OCI-LY7 (cell line): ENCODE results near the gene NLRP13. TPM values are rescaled to one million over a fixed set of nuclear protein-coding genes. Genes with fewer than 3 reads are reported as not detected.

Source experiments
- BruUV-seq: library from RNA; stranded (reverse); fragments of 400-500 nt; replicated peaks from 2 replicates; lab custom pipeline; 2021; lab: Mats Ljungman, UMichigan
- CTCF ChIA-PET: fragments of 300-600 bp; sonication (Branson Sonifier 250); formaldehyde crosslinking; loops from one replicate; lab custom pipeline; 2022; ENCODE audit warnings: antibody characterized with exemption; ENCODE audit not compliant: unreplicated experiment; lab: Charles Lee
- POLR2A ChIA-PET: fragments of 300-600 bp; sonication (Branson Sonifier 250); formaldehyde crosslinking; loops from one replicate; lab custom pipeline; 2022; ENCODE audit warnings: antibody characterized with exemption; lab: Charles Lee
- DNase-seq: peaks from one replicate; pipeline ENCODE4 v3.0.0-alpha.2; 2015; ENCODE audit warnings: low spot score
- H2AFZ ChIP-seq: fragments of 200-600 bp; sonication (generic), shearing (Covaris generic); 2 replicates; pipeline ENCODE4 v1.6.1; 2014; ENCODE audit warnings: mild to moderate bottlenecking, antibody characterized with exemption, low read length, moderate library complexity
- H3K27ac ChIP-seq: fragments of 200-600 bp; sonication (generic); 2 replicates; pipeline ENCODE4 v1.5.1; 2014; ENCODE audit warnings: mixed run types, low read depth, mild to moderate bottlenecking, moderate library complexity, low read length, inconsistent platforms; ENCODE audit not compliant: poor library complexity, severe bottlenecking
- H3K36me3 ChIP-seq: fragments of 200-600 bp; sonication (generic); 2 replicates; pipeline ENCODE4 v1.6.1; 2014; ENCODE audit warnings: mild to moderate bottlenecking, antibody characterized with exemption, low read length, moderate library complexity, mixed read lengths; ENCODE audit not compliant: insufficient read depth
- H3K4me1 ChIP-seq: fragments of 200-600 bp; sonication (generic); 2 replicates; pipeline ENCODE4 v1.5.1; 2014; ENCODE audit warnings: mild to moderate bottlenecking, low read length; ENCODE audit not compliant: insufficient read depth, poor library complexity, severe bottlenecking
- H3K4me2 ChIP-seq: fragments of 200-600 bp; sonication (generic); 2 replicates; pipeline ENCODE4 v1.6.1; 2014; ENCODE audit warnings: mild to moderate bottlenecking, low read length
- H3K4me3 ChIP-seq: fragments of 200-600 bp; sonication (generic); 2 replicates; pipeline ENCODE4 v1.5.1; 2014; ENCODE audit warnings: mild to moderate bottlenecking, low read depth, low read length; ENCODE audit not compliant: poor library complexity, severe bottlenecking
- H3K79me2 ChIP-seq: fragments of 200-600 bp; sonication (generic); 2 replicates; pipeline ENCODE4 v1.6.1; 2016; ENCODE audit warnings: low read depth, mild to moderate bottlenecking, low read length, moderate library complexity, mixed read lengths; ENCODE audit not compliant: insufficient read depth
- H3K9me2 ChIP-seq: fragments of 200-600 bp; sonication (generic); 2 replicates; pipeline ENCODE4 v1.6.1; 2016; ENCODE audit warnings: mild to moderate bottlenecking, low read length, mixed read lengths; ENCODE audit not compliant: insufficient read depth
- H3K9me3 ChIP-seq: fragments of 200-600 bp; sonication (generic); 2 replicates; pipeline ENCODE4 v1.6.1; 2014; ENCODE audit warnings: mild to moderate bottlenecking, mixed run types, low read length, mixed read lengths
- H4K20me1 ChIP-seq: fragments of 200-600 bp; sonication (generic); 2 replicates; pipeline ENCODE4 v1.6.1; 2014; ENCODE audit warnings: mild to moderate bottlenecking, antibody characterized with exemption, low read length, moderate library complexity, mixed read lengths; ENCODE audit not compliant: insufficient read depth
- CTCF ChIP-seq: fragments of 200-600 bp; sonication (generic); conservative IDR thresholded peaks from 2 replicates; pipeline ENCODE4 v1.5.1; 2014; ENCODE audit warnings: mild to moderate bottlenecking, antibody characterized with exemption, low read length, moderate library complexity, mixed read lengths
- EZH2phosphoT487 ChIP-seq: fragments of 200-600 bp; sonication (generic); IDR thresholded peaks from 2 replicates; pipeline ENCODE4 v1.6.1; 2018; ENCODE audit warnings: low read depth, borderline replicate concordance, mild to moderate bottlenecking, mixed run types, antibody characterized with exemption, low read length, moderate library complexity, mixed read lengths
- intact Hi-C: fragments of 100-400 bp; cut with micrococcal nuclease; formaldehyde crosslinking; loops from one replicate; pipeline ENCODE4 v1.10.0; 2022; ENCODE audit not compliant: unreplicated experiment
- total RNA-seq, 2 experiments: library from RNA; depleted of rRNA in 1 of 2; stranded (reverse); fragments of >200 nt in 1 of 2; shearing (Covaris generic) in 1 of 2; gene quantifications; 2 replicates each; pipeline ENCODE4 v1.2.3, GENCODE V29; 2014 to 2022

The NLRP13 gene
- total RNA-seq, 2 experiments from 2014 or later = not detected

GRCh38 chr19:55857149-55857548, 75.0 kb downstream of the NLRP13 start:
- peaks cover 97% of the 10 kb centered on the region for H3K4me1 ChIP-seq
- intact Hi-C loops = no loop called here
- H3K27ac ChIP-seq = peak overlapping the region; percentile 88
- TF ChIP-seq EZH2phosphoT487 = no peak
- TF ChIP-seq CTCF = no peak
- peaks cover 12% of the 10 kb centered on the region; the same call in 1 of the 2 replicates for H3K9me3 ChIP-seq
- DNase-seq = peak; percentile 91
- no TSS peak for BruUV-seq
- H3K36me3 ChIP-seq = no peaks in the 10 kb centered on the region
- H3K4me3 ChIP-seq = peak overlapping the region; percentile 68
- H2AFZ ChIP-seq = peak overlapping the region; percentile 63; the same call in 1 of the 2 replicates
- ChIA-PET POLR2A (interaction anchor here (0.6 to 5.4 kb wide), 4 partner anchors 10 to 25 kb away, joined by 3 to 43 read pairs (median 7); partner anchors contain the start of gene NLRP11), CTCF (interaction anchor here (0.5 to 0.6 kb wide), 2 partner anchors 27 to 186 kb away, joined by 3 read pairs; no protein-coding TSS in a partner anchor)
- H4K20me1 ChIP-seq = no peaks in the 10 kb centered on the region
- H3K4me2 ChIP-seq = peak overlapping the region; percentile 73
- peaks cover 34% of the 10 kb centered on the region for H3K79me2 ChIP-seq
- H3K9me2 ChIP-seq = no peaks in the 10 kb centered on the region

DNA sequence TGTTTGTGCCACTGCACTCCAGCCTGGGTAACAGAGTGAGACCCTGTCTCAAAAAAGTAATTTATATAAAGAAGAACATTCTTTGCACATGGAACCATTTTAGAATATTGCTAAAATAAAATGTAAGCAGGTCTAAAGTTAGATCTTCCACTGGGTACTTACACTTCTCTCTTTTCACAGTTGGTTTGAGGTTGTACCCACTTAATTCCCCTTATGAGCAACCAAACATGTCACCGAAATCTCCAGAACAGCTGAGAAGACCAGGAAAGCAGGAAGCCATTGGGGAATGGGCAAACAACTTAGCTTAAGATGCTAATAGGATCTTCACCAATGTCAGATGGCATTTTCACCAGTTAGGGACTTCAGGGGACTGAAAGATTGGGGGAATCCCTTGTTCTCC, 77.0 kb downstream of the NLRP13 start:
- no peak for DNase-seq
- H3K4me3 ChIP-seq = peak overlapping the region; percentile 9
- H3K79me2 ChIP-seq = peaks cover 21% of the 10 kb centered on the region
- H3K4me1 ChIP-seq = peaks cover 80% of the 10 kb centered on the region
- H2AFZ ChIP-seq = peak overlapping the region; percentile 99
- H3K36me3 ChIP-seq = no peaks in the 10 kb centered on the region
- peaks cover 12% of the 10 kb centered on the region; the same call in 1 of the 2 replicates for H3K9me3 ChIP-seq
- CTCF ChIA-PET = no interaction called here
- peak overlapping the region; percentile 73 for H3K4me2 ChIP-seq
- H3K9me2 ChIP-seq = no peaks in the 10 kb centered on the region
- POLR2A ChIA-PET = interaction anchor here (0.9 to 5.4 kb wide), 7 partner anchors 8 to 61 kb away, joined by 3 to 43 read pairs (median 5); partner anchors contain the start of gene NLRP11
- TF ChIP-seq CTCF = no peak
- no peak for TF ChIP-seq EZH2phosphoT487
- BruUV-seq = no TSS peak
- intact Hi-C loops = loop anchor here (2.0 kb wide), 1 partner anchor 24 kb away; the partner anchor contains the start of gene NLRP11
- no peaks in the 10 kb centered on the region for H4K20me1 ChIP-seq
- peak overlapping the region; percentile 88 for H3K27ac ChIP-seq

Other genes with a start within 250 kb of the NLRP13 start
- 0.21 TPM in 1 of 2 replicates, not detected in the other for gene NLRP9, start 193.9 kb downstream of the NLRP13 start, total RNA-seq (2014; rRNA removed; shearing (Covaris generic))
- 0.17 TPM in 1 of 2 replicates, not detected in the other for gene NLRP9, start 193.9 kb downstream of the NLRP13 start, total RNA-seq (2022)
- not detected in 2 replicates for gene RFPL4A, start 173.2 kb downstream of the NLRP13 start, total RNA-seq (2014; rRNA removed; shearing (Covaris generic))
- not detected in 2 replicates for gene RFPL4A, start 173.2 kb downstream of the NLRP13 start, total RNA-seq (2022)
- gene RFPL4AL1, start 163.2 kb downstream of the NLRP13 start, total RNA-seq (2014; rRNA removed; shearing (Covaris generic)) = not detected in 2 replicates
- gene RFPL4AL1, start 163.2 kb downstream of the NLRP13 start, total RNA-seq (2022) = not detected in 2 replicates
- 72.9 and 79.3 TPM in 2 replicates for gene NLRP11, start 100.3 kb downstream of the NLRP13 start, total RNA-seq (2014; rRNA removed; shearing (Covaris generic))
- gene NLRP11, start 100.3 kb downstream of the NLRP13 start, total RNA-seq (2022) = 91.6 and 112 TPM in 2 replicates
- 4.2 and 4.6 TPM in 2 replicates for gene NLRP4, start 95.8 kb downstream of the NLRP13 start, total RNA-seq (2014; rRNA removed; shearing (Covaris generic))
- gene NLRP4, start 95.8 kb downstream of the NLRP13 start, total RNA-seq (2022) = 3.6 and 4.0 TPM in 2 replicates
- not detected in 2 replicates for gene NLRP8, start 15.5 kb upstream of the NLRP13 start, total RNA-seq (2014; rRNA removed; shearing (Covaris generic))
- gene NLRP8, start 15.5 kb upstream of the NLRP13 start, total RNA-seq (2022) = not detected in 2 replicates
- not detected in 2 replicates for gene NLRP5, start 54.4 kb upstream of the NLRP13 start, total RNA-seq (2014; rRNA removed; shearing (Covaris generic))
- not detected in 2 replicates for gene NLRP5, start 54.4 kb upstream of the NLRP13 start, total RNA-seq (2022)
- 30.6 and 36.5 TPM in 2 replicates for gene ZNF787, start 189.0 kb upstream of the NLRP13 start, total RNA-seq (2014; rRNA removed; shearing (Covaris generic))
- gene ZNF787, start 189.0 kb upstream of the NLRP13 start, total RNA-seq (2022) = 31.7 and 35.6 TPM in 2 replicates
- gene ZNF444, start 209.0 kb upstream of the NLRP13 start, total RNA-seq (2014; rRNA removed; shearing (Covaris generic)) = 22.0 and 41.7 TPM in 2 replicates
- 21.8 and 25.3 TPM in 2 replicates for gene ZNF444, start 209.0 kb upstream of the NLRP13 start, total RNA-seq (2022)
- not detected in 2 replicates for gene GALP, start 243.7 kb upstream of the NLRP13 start, total RNA-seq (2014; rRNA removed; shearing (Covaris generic))
- gene GALP, start 243.7 kb upstream of the NLRP13 start, total RNA-seq (2022) = not detected in 2 replicates